Keratinocyte (primary cell): ENCODE measurements around the gene ZNF747. TPM values are rescaled to one million over a fixed set of nuclear protein-coding genes. Genes with fewer than 3 reads are reported as not detected.

Source experiments
- DNase-seq: peaks from one replicate; pipeline ENCODE4 v3.0.0-alpha.2; 2011; ENCODE audit warnings: low read depth, missing footprints, low spot score
- FAIRE-seq: peaks from 2 replicates; lab custom pipeline; 2011; peaks lifted over from hg19 to GRCh38; lab: Jason Lieb, UNC
- H2AFZ ChIP-seq: 2 replicates; pipeline ENCODE4 v1.6.0; 2012; ENCODE audit warnings: low read length, control low read depth, inconsistent platforms; ENCODE audit not compliant: control insufficient read depth
- H3K27ac ChIP-seq: 2 replicates; pipeline ENCODE4 v1.5.1; 2011; ENCODE audit warnings: low read length; ENCODE audit not compliant: control insufficient read depth, insufficient read depth
- H3K27me3 ChIP-seq: 3 replicates; pipeline ENCODE4 v1.6.0; 2011; ENCODE audit warnings: low read length; ENCODE audit not compliant: control insufficient read depth, insufficient read depth; ENCODE audit errors: extremely low read depth
- H3K36me3 ChIP-seq, 2 experiments: 2 replicates in 1 of 2; 3 replicates in 1 of 2; pipeline ENCODE4 v1.5.1; 2011; ENCODE audit warnings: low read length in 2 of 2, mild to moderate bottlenecking in 1 of 2; ENCODE audit not compliant: control insufficient read depth in 2 of 2, insufficient read depth in 2 of 2; ENCODE audit errors: extremely low read depth in 1 of 2
- H3K4me1 ChIP-seq: 3 replicates; pipeline ENCODE4 v1.5.1; 2011; ENCODE audit warnings: low read length; ENCODE audit not compliant: control insufficient read depth, insufficient read depth; ENCODE audit errors: extremely low read depth
- H3K4me2 ChIP-seq: 3 replicates; pipeline ENCODE4 v1.6.0; 2011; ENCODE audit warnings: low read depth, low read length; ENCODE audit not compliant: control insufficient read depth, insufficient read depth; ENCODE audit errors: extremely low read depth
- H3K4me3 ChIP-seq, 3 experiments: fragments of 200-600 bp in 1 of 3; sonication (generic) in 1 of 3; 2 replicates in 2 of 3; 3 replicates in 1 of 3; pipeline ENCODE4 v1.5.1; 2011 to 2016; ENCODE audit warnings: low read length in 3 of 3, mild to moderate bottlenecking in 3 of 3, control low read depth in 2 of 3, inconsistent platforms in 1 of 3, low read depth in 1 of 3, mixed read lengths in 1 of 3, mixed run types in 1 of 3, moderate library complexity in 1 of 3; ENCODE audit not compliant: control insufficient read depth in 2 of 3, insufficient read depth in 2 of 3; ENCODE audit errors: extremely low read depth in 1 of 3
- H3K79me2 ChIP-seq: 2 replicates; pipeline ENCODE4 v1.6.0; 2012; ENCODE audit warnings: low read length; ENCODE audit not compliant: control insufficient read depth, insufficient read depth
- H3K9ac ChIP-seq: 3 replicates; pipeline ENCODE4 v1.6.0; 2011; ENCODE audit warnings: low read length; ENCODE audit not compliant: control insufficient read depth, insufficient read depth; ENCODE audit errors: extremely low read depth
- H3K9me1 ChIP-seq: 3 replicates; pipeline ENCODE4 v1.6.0; 2011; ENCODE audit warnings: low read length; ENCODE audit not compliant: control insufficient read depth, insufficient read depth; ENCODE audit errors: extremely low read depth
- H3K9me3 ChIP-seq: 2 replicates; pipeline ENCODE4 v1.5.1; 2012; ENCODE audit warnings: low read depth, low read length; ENCODE audit not compliant: control insufficient read depth
- H4K20me1 ChIP-seq: 3 replicates; pipeline ENCODE4 v1.6.0; 2011; ENCODE audit warnings: low read length; ENCODE audit not compliant: control insufficient read depth, insufficient read depth; ENCODE audit errors: extremely low read depth
- CTCF ChIP-seq, 3 experiments: IDR thresholded peaks in 1 of 3; conservative IDR thresholded peaks in 1 of 3; optimal IDR thresholded peaks in 1 of 3; 2 replicates in 2 of 3; 3 replicates in 1 of 3; pipeline versions ENCODE3 to v1.5.1; 2011; ENCODE audit warnings: low read length in 3 of 3, mild to moderate bottlenecking in 3 of 3, moderate library complexity in 2 of 3, control low read depth in 1 of 3, inconsistent platforms in 1 of 3; ENCODE audit not compliant: insufficient read depth in 2 of 3; ENCODE audit errors: extremely low read depth in 1 of 3
- EZH2 ChIP-seq: IDR thresholded peaks from one replicate; pipeline ENCODE4 v1.6.1; 2012; ENCODE audit warnings: inconsistent platforms, mild to moderate bottlenecking, low read length, moderate library complexity
- dilution Hi-C: fragments of 300-500 bp; cut with MboI; formaldehyde crosslinking; loops from one replicate; pipeline ENCODE4 v1.7.0; 2020; ENCODE audit warnings: low sequenced_read_pairs; ENCODE audit not compliant: extremely low pct_ligation_motif_present
- polyA plus RNA-seq, 5 experiments: library from polyadenylated mRNA; depleted of rRNA in 3 of 5; stranded (reverse) in 3 of 5; stranded (forward) in 1 of 5; unstranded in 1 of 5; fragments of >200 nt; gene quantifications; 1 replicate in 1 of 5; 2 replicates in 3 of 5; 3 replicates in 1 of 5; pipeline versions ENCODE4 v1.2.1 to v1.2.3, GENCODE V29; 2011 to 2012; ENCODE audit warnings: missing spikeins in 2 of 5, low read depth in 1 of 5, low replicate concordance in 1 of 5

ZNF747 gene
- polyA plus RNA-seq, 1 donor (not counting 4 experiments of a cell fraction or from before 2014, with no cell fraction given), result 2.7 TPM

- H2AFZ ChIP-seq, result peak overlapping the region; percentile 97
- peak overlapping the region; percentile 97 for H3K4me2 ChIP-seq
- no peaks in the 10 kb centered on the region for H3K36me3 ChIP-seq
- H3K9me1 ChIP-seq, result no peaks in the 10 kb centered on the region
- no peaks in the 10 kb centered on the region for H3K27me3 ChIP-seq
- H3K4me3 ChIP-seq, result peak overlapping the region; percentile 52 to 95 (median 88)
- TF ChIP-seq CTCF (optimal IDR thresholded peaks at IDR 0.05 in 1 of 3, IDR thresholded peaks at IDR 0.05 in 1 of 3, conservative IDR thresholded peaks at IDR 0.05 in 1 of 3; ENCODE audit: extremely low read depth in 1 of 3, insufficient read depth in 2 of 3, low read length in 3 of 3) (no peak), EZH2 (no peak)
- H3K27ac ChIP-seq, result peak overlapping the region; percentile 95
- no peaks in the 10 kb centered on the region for H4K20me1 ChIP-seq
- FAIRE-seq (no peak), DNase-seq (no peak)
- dilution Hi-C loops, result no loop called here
- no peaks in the 10 kb centered on the region for H3K9me3 ChIP-seq
- H3K4me1 ChIP-seq, result peaks cover 13% of the 10 kb centered on the region
- peaks cover 11% of the 10 kb centered on the region for H3K79me2 ChIP-seq
- H3K9ac ChIP-seq, result peak overlapping the region; percentile 96
These were observed 800 bp downstream of the ZNF747 start for GRCh38 chr16:30533748-30534367.

GRCh38 chr16:30533146-30533522, 1.5 kb downstream of the ZNF747 start:
- FAIRE-seq, result no peak
- TF ChIP-seq EZH2, result no peak
- no peak for TF ChIP-seq CTCF (optimal IDR thresholded peaks at IDR 0.05 in 1 of 3, IDR thresholded peaks at IDR 0.05 in 1 of 3, conservative IDR thresholded peaks at IDR 0.05 in 1 of 3; ENCODE audit: extremely low read depth in 1 of 3, insufficient read depth in 2 of 3, low read length in 3 of 3)

More at GRCh38 chr16:30533146-30533522, 1.5 kb downstream of the ZNF747 start:
- H3K27me3 ChIP-seq, result no peaks in the 10 kb centered on the region
- H3K36me3 ChIP-seq, result no peaks in the 10 kb centered on the region
- dilution Hi-C loops, result no loop called here
- no peak for DNase-seq
- H3K9me1 ChIP-seq, result no peaks in the 10 kb centered on the region
- peaks cover 20% of the 10 kb centered on the region for H3K4me1 ChIP-seq
- no peak overlapping the region for H2AFZ ChIP-seq
- peak overlapping the region; percentile 97 for H3K4me2 ChIP-seq
- H3K9me3 ChIP-seq, result no peaks in the 10 kb centered on the region
- no peak overlapping the region for H3K4me3 ChIP-seq
- peaks cover 11% of the 10 kb centered on the region for H3K79me2 ChIP-seq
- no peak overlapping the region for H3K27ac ChIP-seq
- no peaks in the 10 kb centered on the region for H4K20me1 ChIP-seq
- no peak overlapping the region for H3K9ac ChIP-seq
